ENCODE results near the gene CEP192.

The CEP192 gene

GRCh38 chr18:13101659-13102197 lies 110.6 kb downstream of the CEP192 start:
- no peak for TF ChIP-seq CTCF (IDR thresholded peaks at IDR 0.05)

GRCh38 chr18:13103366-13103765 lies 112.2 kb downstream of the CEP192 start:
- peak; percentile 48 for TF ChIP-seq CTCF (IDR thresholded peaks at IDR 0.05)

- no peak for TF ChIP-seq CTCF (IDR thresholded peaks at IDR 0.05)
These were observed 113.9 kb downstream of the CEP192 start for GRCh38 chr18:13105059-13105458.

GRCh38 chr18:13107074-13107473 lies 115.9 kb downstream of the CEP192 start:
- TF ChIP-seq CTCF (IDR thresholded peaks at IDR 0.05): no peak

- TF ChIP-seq CTCF (IDR thresholded peaks at IDR 0.05): no peak
These were observed 117.2 kb downstream of the CEP192 start for GRCh38 chr18:13108330-13108729.

GRCh38 chr18:13110559-13110958 lies 119.4 kb downstream of the CEP192 start:
- TF ChIP-seq CTCF (IDR thresholded peaks at IDR 0.05): no peak

GRCh38 chr18:13112982-13113381 lies 121.8 kb downstream of the CEP192 start:
- TF ChIP-seq CTCF (IDR thresholded peaks at IDR 0.05): peak; percentile 14; the same call in 1 of the 2 replicates

- TF ChIP-seq CTCF (IDR thresholded peaks at IDR 0.05): no peak
These were observed 129.1 kb downstream of the CEP192 start for GRCh38 chr18:13120255-13120654.
